Body of pancreas (tissue), 4 donors: Measurements from ENCODE around the gene THAP2. TPM values are rescaled to one million over a fixed set of nuclear protein-coding genes. Genes with fewer than 3 reads are reported as not detected.

ENCODE experiments used
- ATAC-seq: fragments of 150-250 bp; one replicate; pipeline ENCODE4 v1.9.1; 2016
- DNase-seq, 4 donors: peaks; one replicate each; pipeline ENCODE4 v3.0.0-alpha.2; 2019
- H3K27ac ChIP-seq, 4 donors: fragments of 200-600 bp; sonication (generic); 1 replicate in 3 of 4; 2 replicates in 1 of 4; pipeline versions ENCODE4 v1.5.1 to v1.6.1; 2016 to 2019; ENCODE audit warnings: mild to moderate bottlenecking in 1 of 4, mixed read lengths in 1 of 4, moderate library complexity in 1 of 4
- H3K27me3 ChIP-seq, 2 donors: fragments of 200-600 bp; sonication (generic); one replicate each; pipeline ENCODE4 v1.6.0; 2016; ENCODE audit warnings: mild to moderate bottlenecking in 1 of 2
- H3K36me3 ChIP-seq, 2 donors: fragments of 200-600 bp; sonication (generic); replicated peaks in 1 of 2; 2 replicates each; pipeline ENCODE4 v1.5.1; 2016; ENCODE audit warnings: low read depth in 2 of 2; ENCODE audit not compliant: insufficient read depth in 1 of 2
- H3K4me1 ChIP-seq: fragments of 200-600 bp; sonication (generic); one replicate; pipeline ENCODE4 v1.6.0; 2016
- H3K4me3 ChIP-seq, 2 donors: fragments of 200-600 bp; sonication (generic); 1 replicate in 1 of 2; 2 replicates in 1 of 2; pipeline ENCODE4 v1.5.1; 2016 to 2019
- H3K9me3 ChIP-seq, 3 donors: fragments of 200-600 bp; sonication (generic); 1 replicate in 2 of 3; 2 replicates in 1 of 3; pipeline ENCODE4 v1.5.1; 2016
- CTCF ChIP-seq, 7 experiments: fragments of 450-650 bp in 4 of 7; fragments of 200-600 bp in 3 of 7; sonication (generic) in 3 of 7; IDR thresholded peaks; one replicate each; pipeline ENCODE4 v1.5.1; 2016 to 2019; ENCODE audit warnings: antibody characterized with exemption in 7 of 7
- POLR2A ChIP-seq, 3 donors: fragments of 450-650 bp; IDR thresholded peaks; one replicate each; pipeline ENCODE4 v1.6.1; 2016; ENCODE audit warnings: antibody characterized with exemption in 3 of 3, mild to moderate bottlenecking in 2 of 3
- WGBS, 2 donors: methylation state at CpG; one replicate each; pipeline ENCODE4 v1.1.5; 2017; 5-methylcytosine and 5-hydroxymethylcytosine counted together
- intact Hi-C: fragments of 100-400 bp; cut with DNase I; formaldehyde crosslinking; loops from one replicate; pipeline ENCODE4 v1.15.1; 2023
- total RNA-seq, 2 donors: library from RNA; depleted of rRNA; stranded (reverse); fragments of >200 nt; gene quantifications; one replicate each; pipeline ENCODE4 v1.1.0, GENCODE V29; 2016

The THAP2 gene
- total RNA-seq, 2 donors from 2014 or later: 0.99 to 15.0 TPM

GRCh38 chr12:71640316-71640715 lies 23.8 kb upstream of the THAP2 start:
- Histone ChIP-seq H3K27me3 (no peaks in the 10 kb centered on the region), H3K4me1 (no peaks in the 10 kb centered on the region), H3K36me3 (peaks cover 7 to 32% of the 10 kb centered on the region in 2 donors), H3K9me3 (no peaks in the 10 kb centered on the region), H3K4me3 (no peak overlapping the region), H3K27ac (no peak overlapping the region)
- intact Hi-C loops: no loop called here
- TF ChIP-seq POLR2A (IDR thresholded peaks at IDR 0.05) (no peak), CTCF (IDR thresholded peaks at IDR 0.05) (no peak)
- ATAC-seq (no peak), DNase-seq (peak in 1 of 4 donors; percentile 25)
- 92 to 100% methylated on average over 2 of the region's 2 CpGs for WGBS, 2 donors

- Histone ChIP-seq H3K4me3 (no peak overlapping the region), H3K36me3 (peaks cover 7 to 30% of the 10 kb centered on the region in 2 donors)
Measured at GRCh38 chr12:71641390-71641789, 22.7 kb upstream of the THAP2 start.

GRCh38 chr12:71642264-71642663 lies 21.8 kb upstream of the THAP2 start:
- H3K27me3 ChIP-seq: no peaks in the 10 kb centered on the region
- H3K4me3 ChIP-seq: no peak overlapping the region
- no peak overlapping the region for H3K27ac ChIP-seq
- no peaks in the 10 kb centered on the region for H3K4me1 ChIP-seq
- intact Hi-C loops: no loop called here
- ATAC-seq (no peak), DNase-seq (no peak)
- peaks cover 7 to 30% of the 10 kb centered on the region in 2 donors for H3K36me3 ChIP-seq
- H3K9me3 ChIP-seq: no peaks in the 10 kb centered on the region
- 53 to 54% methylated on average over 2 of the region's 2 CpGs for WGBS, 2 donors
- TF ChIP-seq CTCF (IDR thresholded peaks at IDR 0.05) (no peak), POLR2A (IDR thresholded peaks at IDR 0.05) (no peak)

More at GRCh38 chr12:71641390-71641789, 22.7 kb upstream of the THAP2 start:
- no peak for DNase-seq
- H3K27ac ChIP-seq: no peak overlapping the region
- 76 to 78% methylated on average over 2 of the region's 2 CpGs for WGBS, 2 donors
- ATAC-seq: no peak
- intact Hi-C loops: no loop called here
- H3K4me1 ChIP-seq: no peaks in the 10 kb centered on the region
- H3K9me3 ChIP-seq: no peaks in the 10 kb centered on the region
- no peaks in the 10 kb centered on the region for H3K27me3 ChIP-seq
- TF ChIP-seq CTCF (IDR thresholded peaks at IDR 0.05) (no peak), POLR2A (IDR thresholded peaks at IDR 0.05) (no peak)

- H3K4me3 ChIP-seq: no peak overlapping the region
- no peak for ATAC-seq
- H3K36me3 ChIP-seq: peaks cover 3 to 29% of the 10 kb centered on the region in 2 donors
- no peaks in the 10 kb centered on the region for H3K9me3 ChIP-seq
- H3K27me3 ChIP-seq: no peaks in the 10 kb centered on the region
- TF ChIP-seq CTCF (IDR thresholded peaks at IDR 0.05): no peak
- no peak for TF ChIP-seq POLR2A (IDR thresholded peaks at IDR 0.05)
- intact Hi-C loops: no loop called here
- WGBS, 2 donors: 68 to 82% methylated on average over 3 of the region's 3 CpGs
- H3K27ac ChIP-seq: peak overlapping the region in 1 of 4 donors; percentile 9
- DNase-seq: no peak
- H3K4me1 ChIP-seq: peaks cover 5% of the 10 kb centered on the region
Measured at GRCh38 chr12:71645268-71645667, 18.8 kb upstream of the THAP2 start.

- DNase-seq (no peak), ATAC-seq (no peak)
- peaks cover 0 to 26% of the 10 kb centered on the region in 2 donors for H3K36me3 ChIP-seq
- 94 to 99% methylated on average over 3 of the region's 3 CpGs for WGBS, 2 donors
- peaks cover 5% of the 10 kb centered on the region for H3K4me1 ChIP-seq
- no peaks in the 10 kb centered on the region for H3K27me3 ChIP-seq
- intact Hi-C loops: no loop called here
- no peak for TF ChIP-seq CTCF (IDR thresholded peaks at IDR 0.05)
- TF ChIP-seq POLR2A (IDR thresholded peaks at IDR 0.05): no peak
- no peak overlapping the region for H3K27ac ChIP-seq
- H3K4me3 ChIP-seq: no peak overlapping the region
- H3K9me3 ChIP-seq: no peaks in the 10 kb centered on the region
Measured at GRCh38 chr12:71646512-71646911, 17.6 kb upstream of the THAP2 start.
